HCT116 (cell line): ENCODE data around the gene PRR16. TPM values are rescaled to one million over a fixed set of nuclear protein-coding genes. Genes with fewer than 3 reads are reported as not detected.

Experiments
- ATAC-seq: fragments of 200-7000 bp; cut with Tn5 transposase; 2 replicates; pipeline ENCODE4 v1.9.1; 2020; ENCODE audit warnings: mild to moderate bottlenecking, moderate library complexity
- BruUV-seq: library from RNA; stranded (reverse); fragments of 400-500 nt; replicated peaks from 2 replicates; lab custom pipeline; 2021; lab: Mats Ljungman, UMichigan
- CTCF ChIA-PET: fragments of 300-600 bp; sonication (Branson Sonifier 250); formaldehyde crosslinking; loops from one replicate; lab custom pipeline; 2021; ENCODE audit warnings: antibody characterized with exemption; lab: Charles Lee
- POLR2A ChIA-PET: fragments of 300-600, 350-600 bp; sonication (Branson Sonifier 250); formaldehyde crosslinking; loops from one replicate; lab custom pipeline; 2021; ENCODE audit warnings: antibody characterized with exemption; lab: Charles Lee
- RAD21 ChIA-PET, 2 experiments: fragments of 300-600 bp; sonication (Branson Sonifier 250); formaldehyde crosslinking; loops; one replicate each; lab custom pipeline; 2023; ENCODE audit warnings: low total read pairs in 2 of 2; ENCODE audit not compliant: uncharacterized antibody in 2 of 2, unreplicated experiment in 2 of 2, low non-redundant PET in 1 of 2; lab: Charles Lee
- DNase-seq: peaks from one replicate; pipeline ENCODE4 v3.0.0-alpha.2; 2010; ENCODE audit warnings: low read depth, low spot score
- H2AFZ ChIP-seq: fragments of 200-600 bp; shearing (Covaris generic), sonication (generic); 2 replicates; pipeline ENCODE4 v1.6.1; 2017; ENCODE audit warnings: low read depth, mixed run types, mixed read lengths, antibody characterized with exemption, low read length; ENCODE audit not compliant: poor library complexity, severe bottlenecking
- H3K27ac ChIP-seq: 2 replicates; pipeline ENCODE4 v1.5.1; 2012; ENCODE audit warnings: low read depth, low read length
- H3K27me3 ChIP-seq: fragments of 200-600 bp; sonication (generic); 2 replicates; pipeline ENCODE4 v1.6.1; 2016; ENCODE audit warnings: mixed run types, low read length, mixed read lengths; ENCODE audit not compliant: insufficient read depth
- H3K36me3 ChIP-seq, 2 experiments: fragments of 200-500 bp in 1 of 2; fragments of 200-600 bp in 1 of 2; sonication (Bioruptor generic) in 1 of 2; sonication (generic) in 1 of 2; 2 replicates each; pipeline versions ENCODE4 v1.5.1 to v1.6.1; 2014 to 2016; ENCODE audit warnings: low read length in 2 of 2, inconsistent platforms in 1 of 2, mixed read lengths in 1 of 2, mixed run types in 1 of 2; ENCODE audit not compliant: insufficient read depth in 2 of 2, control insufficient read depth in 1 of 2
- H3K4me1 ChIP-seq, 2 experiments: fragments of 200-600 bp in 1 of 2; sonication (generic) in 1 of 2; 2 replicates each; pipeline versions ENCODE4 v1.5.1 to v1.6.1; 2012 to 2017; ENCODE audit warnings: low read length in 2 of 2, inconsistent platforms in 1 of 2, mild to moderate bottlenecking in 1 of 2, mixed read lengths in 1 of 2, mixed run types in 1 of 2, moderate library complexity in 1 of 2; ENCODE audit not compliant: insufficient read depth in 2 of 2, control insufficient read depth in 1 of 2
- H3K4me2 ChIP-seq: fragments of 200-600 bp; sonication (generic); 2 replicates; pipeline ENCODE4 v1.6.1; 2017; ENCODE audit warnings: mixed run types, low read length, mixed read lengths
- H3K4me3 ChIP-seq, 2 experiments: fragments of 200-600 bp in 1 of 2; sonication (generic) in 1 of 2; replicated peaks in 1 of 2; 2 replicates each; pipeline ENCODE4 v1.5.1; 2011 to 2016; ENCODE audit warnings: low read length in 2 of 2, control low read depth in 1 of 2, low read depth in 1 of 2, mild to moderate bottlenecking in 1 of 2, mixed read lengths in 1 of 2, mixed run types in 1 of 2
- H3K79me2 ChIP-seq: fragments of 200-600 bp; sonication (generic); 2 replicates; pipeline ENCODE4 v1.6.1; 2017; ENCODE audit warnings: mild to moderate bottlenecking, mixed run types, low read length, moderate library complexity, mixed read lengths; ENCODE audit not compliant: insufficient read depth
- H3K9ac ChIP-seq: fragments of 200-600 bp; sonication (generic); 2 replicates; pipeline ENCODE4 v1.6.1; 2016; ENCODE audit warnings: low read length, mixed read lengths
- H3K9me2 ChIP-seq: fragments of 200-600 bp; sonication (generic), shearing (Covaris generic); 2 replicates; pipeline ENCODE4 v1.6.1; 2017; ENCODE audit warnings: mixed run types, mild to moderate bottlenecking, moderate library complexity; ENCODE audit not compliant: insufficient read depth
- H3K9me3 ChIP-seq, 2 experiments: fragments of 200-500 bp in 1 of 2; fragments of 200-600 bp in 1 of 2; sonication (Bioruptor generic) in 1 of 2; sonication (generic) in 1 of 2; 2 replicates each; pipeline ENCODE4 v1.6.1; 2014 to 2017; ENCODE audit warnings: low read length in 2 of 2, mixed read lengths in 2 of 2, inconsistent platforms in 1 of 2, low read depth in 1 of 2, mild to moderate bottlenecking in 1 of 2, mixed run types in 1 of 2, moderate library complexity in 1 of 2; ENCODE audit not compliant: control insufficient read depth in 1 of 2, insufficient read depth in 1 of 2
- H4K20me1 ChIP-seq: fragments of 200-600 bp; sonication (generic), shearing (Covaris generic); 2 replicates; pipeline ENCODE4 v1.6.1; 2017; ENCODE audit warnings: mixed run types, mild to moderate bottlenecking, moderate library complexity; ENCODE audit not compliant: insufficient read depth
- EZH2 ChIP-seq: fragments of 200-600 bp; sonication (generic); IDR thresholded peaks from 2 replicates; pipeline ENCODE4 v1.6.1; 2017; ENCODE audit warnings: antibody characterized with exemption, mixed run types
- EZH2phosphoT487 ChIP-seq: fragments of 200-600 bp; IDR thresholded peaks from 2 replicates; pipeline ENCODE4 v1.6.1; 2018; ENCODE audit warnings: antibody characterized with exemption, borderline replicate concordance
- FOSL1 ChIP-seq: IDR thresholded peaks from 2 replicates; pipeline ENCODE4 v1.6.1; 2012; ENCODE audit warnings: low read depth
- JUND ChIP-seq: IDR thresholded peaks from 2 replicates; pipeline ENCODE4 v1.6.1; 2012
- POLR2A ChIP-seq: IDR thresholded peaks from 2 replicates; pipeline ENCODE4 v1.7.0; 2011; ENCODE audit warnings: borderline replicate concordance; ENCODE audit not compliant: insufficient read depth, insufficient read length; ENCODE audit errors: extremely low read depth
- RAD21 ChIP-seq: IDR thresholded peaks from 2 replicates; pipeline ENCODE4 v1.6.1; 2012; ENCODE audit warnings: low read depth, mild to moderate bottlenecking
- REST ChIP-seq: IDR thresholded peaks from 2 replicates; pipeline ENCODE4 v1.6.1; 2012; ENCODE audit warnings: low read depth
- YY1 ChIP-seq: IDR thresholded peaks from 2 replicates; pipeline ENCODE4 v1.6.1; 2011; ENCODE audit warnings: low read length, low read depth, moderate library complexity, mild to moderate bottlenecking; ENCODE audit not compliant: insufficient replicate concordance; ENCODE audit errors: extremely low read depth
- ZBTB33 ChIP-seq: IDR thresholded peaks from 2 replicates; pipeline ENCODE4 v1.6.1; 2011; ENCODE audit warnings: mild to moderate bottlenecking, low read length, moderate library complexity; ENCODE audit not compliant: insufficient replicate concordance; ENCODE audit errors: extremely low read depth
- ZFX ChIP-seq: fragments of 450-650 bp; IDR thresholded peaks from 2 replicates; pipeline ENCODE4 v1.6.1; 2017
- ZNF274 ChIP-seq: fragments of 200-500 bp; sonication (Bioruptor generic); IDR thresholded peaks from 2 replicates; pipeline ENCODE4 v1.6.1; 2014; ENCODE audit warnings: mild to moderate bottlenecking, low read depth, low read length, inconsistent platforms
- intact Hi-C: fragments of 100-400 bp; cut with micrococcal nuclease; formaldehyde crosslinking; loops from 2 replicates; pipeline ENCODE4 v1.10.0; 2022
- total RNA-seq: library from RNA; stranded (reverse); gene quantifications from one replicate; pipeline ENCODE4 v1.2.1, GENCODE V29; 2021; ENCODE audit not compliant: unreplicated experiment
- TF ChIP-seq, protein P1 (sequence below): IDR thresholded peaks from 2 replicates; pipeline ENCODE4 v1.6.1; 2012
- TF ChIP-seq, protein P2 (sequence below), 3 experiments: fragments of 200-600 bp in 1 of 3; sonication (generic) in 1 of 3; IDR thresholded peaks in 2 of 3; conservative IDR thresholded peaks in 1 of 3; 2 replicates each; pipeline ENCODE4 v1.5.1; 2012 to 2017; ENCODE audit warnings: low read depth in 2 of 3, low read length in 2 of 3, antibody characterized with exemption in 1 of 3, borderline replicate concordance in 1 of 3, control low read depth in 1 of 3, mild to moderate bottlenecking in 1 of 3, mixed read lengths in 1 of 3, mixed run types in 1 of 3, moderate library complexity in 1 of 3; ENCODE audit not compliant: insufficient read depth in 1 of 3
- TF ChIP-seq, protein P3 (sequence below): IDR thresholded peaks from 2 replicates; pipeline ENCODE4 v1.6.1; 2012

Gene PRR16
- total RNA-seq, 1 experiment from 2014 or later, result 0.42 TPM

- CTCF ChIA-PET, result no interaction called here
- H3K36me3 ChIP-seq, result no peaks in the 10 kb centered on the region
- no peak overlapping the region for H2AFZ ChIP-seq
- no TSS peak for BruUV-seq
- H3K4me3 ChIP-seq, result no peak overlapping the region
- intact Hi-C loops, result no loop called here
- no peaks in the 10 kb centered on the region for H4K20me1 ChIP-seq
- no peaks in the 10 kb centered on the region for H3K27me3 ChIP-seq
- H3K9me2 ChIP-seq, result no peaks in the 10 kb centered on the region
- H3K4me2 ChIP-seq, result no peak overlapping the region
- H3K4me1 ChIP-seq, result no peaks in the 10 kb centered on the region
- DNase-seq (no peak), ATAC-seq (no peak)
- H3K79me2 ChIP-seq, result no peaks in the 10 kb centered on the region
- no peak overlapping the region for H3K27ac ChIP-seq
- POLR2A ChIA-PET, result no interaction called here
- RAD21 ChIA-PET, result no interaction called here
- TF ChIP-seq RAD21 (no peak), EZH2 (no peak), REST (no peak), POLR2A (no peak), YY1 (no peak), ZFX (no peak), ZBTB33 (no peak), ZNF274 (no peak), JUND (no peak), EZH2phosphoT487 (no peak), FOSL1 (no peak)
- TF ChIP-seq, protein P1, sequence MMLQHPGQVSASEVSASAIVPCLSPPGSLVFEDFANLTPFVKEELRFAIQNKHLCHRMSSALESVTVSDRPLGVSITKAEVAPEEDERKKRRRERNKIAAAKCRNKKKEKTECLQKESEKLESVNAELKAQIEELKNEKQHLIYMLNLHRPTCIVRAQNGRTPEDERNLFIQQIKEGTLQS, result no peak
- TF ChIP-seq, protein P2, sequence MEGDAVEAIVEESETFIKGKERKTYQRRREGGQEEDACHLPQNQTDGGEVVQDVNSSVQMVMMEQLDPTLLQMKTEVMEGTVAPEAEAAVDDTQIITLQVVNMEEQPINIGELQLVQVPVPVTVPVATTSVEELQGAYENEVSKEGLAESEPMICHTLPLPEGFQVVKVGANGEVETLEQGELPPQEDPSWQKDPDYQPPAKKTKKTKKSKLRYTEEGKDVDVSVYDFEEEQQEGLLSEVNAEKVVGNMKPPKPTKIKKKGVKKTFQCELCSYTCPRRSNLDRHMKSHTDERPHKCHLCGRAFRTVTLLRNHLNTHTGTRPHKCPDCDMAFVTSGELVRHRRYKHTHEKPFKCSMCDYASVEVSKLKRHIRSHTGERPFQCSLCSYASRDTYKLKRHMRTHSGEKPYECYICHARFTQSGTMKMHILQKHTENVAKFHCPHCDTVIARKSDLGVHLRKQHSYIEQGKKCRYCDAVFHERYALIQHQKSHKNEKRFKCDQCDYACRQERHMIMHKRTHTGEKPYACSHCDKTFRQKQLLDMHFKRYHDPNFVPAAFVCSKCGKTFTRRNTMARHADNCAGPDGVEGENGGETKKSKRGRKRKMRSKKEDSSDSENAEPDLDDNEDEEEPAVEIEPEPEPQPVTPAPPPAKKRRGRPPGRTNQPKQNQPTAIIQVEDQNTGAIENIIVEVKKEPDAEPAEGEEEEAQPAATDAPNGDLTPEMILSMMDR (IDR thresholded peaks at IDR 0.05 in 2 of 3, conservative IDR thresholded peaks at IDR 0.05 in 1 of 3; ENCODE audit: borderline replicate concordance in 1 of 3, insufficient read depth in 1 of 3, low read depth in 2 of 3, low read length in 2 of 3), result no peak
- TF ChIP-seq, protein P3, sequence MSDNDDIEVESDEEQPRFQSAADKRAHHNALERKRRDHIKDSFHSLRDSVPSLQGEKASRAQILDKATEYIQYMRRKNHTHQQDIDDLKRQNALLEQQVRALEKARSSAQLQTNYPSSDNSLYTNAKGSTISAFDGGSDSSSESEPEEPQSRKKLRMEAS, result no peak
- H3K9me3 ChIP-seq, result no peaks in the 10 kb centered on the region
- no peak overlapping the region for H3K9ac ChIP-seq
These were observed 35.9 kb downstream of the PRR16 start for GRCh38 chr5:120499876-120500563.
